ENCODE measurements around the gene WFIKKN2. TPM values are rescaled to one million over a fixed set of nuclear protein-coding genes. Genes with fewer than 3 reads are reported as not detected.
"Not testable (repeated sequence)": the region's sequence is repeated elsewhere in the genome, so short reads cannot be mapped to it uniquely, and the experiment has no call there.

The WFIKKN2 gene
- total RNA-seq, 4 donors from 2014 or later: 0.08 TPM; not detected in 3

DNA sequence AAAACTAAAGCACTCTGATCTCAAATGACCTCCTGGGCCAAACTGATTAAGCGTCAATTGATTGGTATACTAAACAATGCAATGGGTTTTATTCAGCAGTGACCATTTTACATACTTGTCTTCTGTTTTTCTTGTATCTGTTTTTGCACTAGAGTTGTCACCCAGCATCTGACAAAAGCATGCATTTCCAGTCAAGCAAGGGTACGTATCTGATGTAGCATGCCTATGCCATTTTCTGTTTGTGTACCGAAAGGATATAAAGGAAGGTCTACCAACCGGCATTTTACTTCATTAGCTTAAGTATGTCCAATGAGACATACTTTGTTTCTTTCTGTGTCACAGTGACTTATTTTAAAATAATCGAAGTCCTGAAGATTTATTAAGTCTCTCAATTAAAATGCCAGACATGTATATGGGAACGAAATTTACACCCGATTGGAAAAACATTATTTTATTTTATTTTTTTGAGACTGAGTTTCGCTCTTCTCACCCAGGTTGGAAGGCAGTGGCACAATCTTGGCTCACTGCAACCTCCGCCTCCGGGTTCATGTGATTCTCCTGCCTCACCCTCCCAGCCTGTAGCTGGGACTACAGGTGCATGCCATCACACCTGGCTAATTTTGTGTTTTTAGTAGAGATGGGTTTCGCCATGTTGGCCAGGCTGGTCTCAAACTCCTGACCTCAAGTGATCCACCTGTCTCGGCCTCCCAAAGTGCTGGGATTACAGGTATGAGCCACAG lies 23.3 kb downstream of the WFIKKN2 start:
- Histone ChIP-seq H3K36me3 (peaks cover 6 to 33% (median 9%) of the 10 kb centered on the region in 3 donors), H3K27me3 (no peaks in the 10 kb centered on the region), H3K4me3 (no peak overlapping the region), H3K27ac (no peak overlapping the region), H3K4me1 (peaks cover 7 to 31% (median 16%) of the 10 kb centered on the region in 3 donors), H3K9me3 (no peaks in the 10 kb centered on the region)
- TF ChIP-seq POLR2A (IDR thresholded peaks at IDR 0.05): no peak
- TF ChIP-seq, protein P1, sequence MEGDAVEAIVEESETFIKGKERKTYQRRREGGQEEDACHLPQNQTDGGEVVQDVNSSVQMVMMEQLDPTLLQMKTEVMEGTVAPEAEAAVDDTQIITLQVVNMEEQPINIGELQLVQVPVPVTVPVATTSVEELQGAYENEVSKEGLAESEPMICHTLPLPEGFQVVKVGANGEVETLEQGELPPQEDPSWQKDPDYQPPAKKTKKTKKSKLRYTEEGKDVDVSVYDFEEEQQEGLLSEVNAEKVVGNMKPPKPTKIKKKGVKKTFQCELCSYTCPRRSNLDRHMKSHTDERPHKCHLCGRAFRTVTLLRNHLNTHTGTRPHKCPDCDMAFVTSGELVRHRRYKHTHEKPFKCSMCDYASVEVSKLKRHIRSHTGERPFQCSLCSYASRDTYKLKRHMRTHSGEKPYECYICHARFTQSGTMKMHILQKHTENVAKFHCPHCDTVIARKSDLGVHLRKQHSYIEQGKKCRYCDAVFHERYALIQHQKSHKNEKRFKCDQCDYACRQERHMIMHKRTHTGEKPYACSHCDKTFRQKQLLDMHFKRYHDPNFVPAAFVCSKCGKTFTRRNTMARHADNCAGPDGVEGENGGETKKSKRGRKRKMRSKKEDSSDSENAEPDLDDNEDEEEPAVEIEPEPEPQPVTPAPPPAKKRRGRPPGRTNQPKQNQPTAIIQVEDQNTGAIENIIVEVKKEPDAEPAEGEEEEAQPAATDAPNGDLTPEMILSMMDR (IDR thresholded peaks at IDR 0.05): no peak
- no peak for DNase-seq
- intact Hi-C loops (cut with DNase I): no loop called here
- 91 to 92% methylated on average over 12 of the region's 12 CpGs for WGBS, 2 donors

DNA sequence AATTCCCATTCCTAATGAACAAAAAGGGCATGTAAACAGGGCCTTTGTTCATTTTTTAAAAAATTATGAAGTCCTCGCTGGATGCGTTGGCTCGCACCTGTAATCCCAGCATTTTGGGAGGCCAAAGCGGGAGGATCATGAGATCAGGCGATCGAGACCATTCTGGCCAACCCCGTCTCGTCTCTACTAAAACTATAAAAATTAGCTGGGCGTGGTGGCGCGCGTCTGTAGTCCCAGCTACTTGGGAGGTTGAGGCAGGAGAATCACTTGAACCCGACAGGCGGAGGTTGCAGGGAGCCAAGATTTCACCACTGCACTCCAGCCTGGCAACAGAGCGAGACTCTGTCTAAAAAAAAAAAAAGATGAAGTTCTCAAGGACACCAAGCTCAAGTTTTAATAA lies 24.3 kb downstream of the WFIKKN2 start:
- WGBS, 2 donors: 94 to 98% methylated on average over 15 of the region's 15 CpGs
- H3K9me3 ChIP-seq; DNase-seq; H3K4me3 ChIP-seq; H3K27me3 ChIP-seq; H3K27ac ChIP-seq; intact Hi-C loops (cut with DNase I): not testable (repeated sequence)
- Histone ChIP-seq H3K36me3 (peaks cover 6 to 34% (median 9%) of the 10 kb centered on the region in 3 donors), H3K4me1 (peaks cover 7 to 40% (median 20%) of the 10 kb centered on the region in 3 donors)

DNA sequence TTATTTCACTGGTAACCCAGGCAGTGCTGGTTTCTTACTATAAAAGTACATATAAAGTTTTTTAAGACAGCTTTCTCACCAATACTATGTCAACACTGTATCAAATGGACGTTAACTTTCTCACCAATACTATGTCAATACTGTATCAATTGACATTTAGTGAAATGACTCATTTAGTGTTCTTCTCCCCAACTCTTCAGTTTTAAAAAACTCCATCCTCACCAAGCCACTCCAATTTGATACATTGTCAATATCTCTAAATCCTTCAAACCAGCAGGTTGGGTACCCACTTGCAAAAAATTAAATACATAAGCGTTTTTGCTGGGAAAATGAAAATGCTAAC lies 25.9 kb downstream of the WFIKKN2 start:
- Histone ChIP-seq H3K4me1 (peaks cover 7 to 40% (median 20%) of the 10 kb centered on the region in 3 donors), H3K9me3 (no peaks in the 10 kb centered on the region), H3K4me3 (peak overlapping the region in 1 of 4 donors; percentile 0), H3K36me3 (peaks cover 6 to 34% (median 9%) of the 10 kb centered on the region in 3 donors), H3K27me3 (no peaks in the 10 kb centered on the region), H3K27ac (peak overlapping the region in 3 of 4 donors; percentile 12 to 100 (median 96))
- TF ChIP-seq, protein P1 (IDR thresholded peaks at IDR 0.05): no peak
- TF ChIP-seq POLR2A (IDR thresholded peaks at IDR 0.05): no peak
- DNase-seq: no peak
- intact Hi-C loops (cut with DNase I): no loop called here
- 77% methylated on average over 2 of the region's 2 CpGs for WGBS, 2 donors

GRCh38 chr17:50861822-50862528 lies 26.6 kb downstream of the WFIKKN2 start:
- DNase-seq: no peak
- intact Hi-C loops (cut with DNase I): no loop called here
- H3K27ac ChIP-seq: peak overlapping the region in 2 of 4 donors; percentile 96 to 100
- H3K4me3 ChIP-seq: peak overlapping the region in 2 of 4 donors; percentile 4 to 99
- H3K9me3 ChIP-seq: no peaks in the 10 kb centered on the region
- H3K4me1 ChIP-seq: peaks cover 7 to 40% (median 20%) of the 10 kb centered on the region in 3 donors
- peaks cover 6 to 34% (median 9%) of the 10 kb centered on the region in 3 donors for H3K36me3 ChIP-seq
- 51 to 61% methylated on average over 7 of the region's 7 CpGs for WGBS, 2 donors
- H3K27me3 ChIP-seq: no peaks in the 10 kb centered on the region
- TF ChIP-seq POLR2A (IDR thresholded peaks at IDR 0.05): peak in 1 of 4 donors; percentile 4
- TF ChIP-seq, protein P1 (IDR thresholded peaks at IDR 0.05): no peak

- WGBS, 2 donors: 63 to 65% methylated on average over 11 of the region's 11 CpGs
- peak overlapping the region; percentile 78 to 100 (median 96) for H3K27ac ChIP-seq
These were observed 27.9 kb downstream of the WFIKKN2 start for GRCh38 chr17:50863221-50863843.

More at GRCh38 chr17:50863221-50863843, 27.9 kb downstream of the WFIKKN2 start:
- peaks cover 7 to 46% (median 20%) of the 10 kb centered on the region in 3 donors for H3K4me1 ChIP-seq
- no peaks in the 10 kb centered on the region for H3K9me3 ChIP-seq
- TF ChIP-seq POLR2A (IDR thresholded peaks at IDR 0.05): no peak
- TF ChIP-seq, protein P1 (IDR thresholded peaks at IDR 0.05): peak in 5 of 6 experiments; percentile 14 to 50 (median 45)
- no peak for DNase-seq
- no peaks in the 10 kb centered on the region for H3K27me3 ChIP-seq
- peaks cover 6 to 34% (median 9%) of the 10 kb centered on the region in 3 donors for H3K36me3 ChIP-seq
- peak overlapping the region in 3 of 4 donors; percentile 92 to 99 (median 98) for H3K4me3 ChIP-seq
- intact Hi-C loops (cut with DNase I): no loop called here
